ENCODE measurements around the gene SLFN14. TPM values are rescaled to one million over a fixed set of nuclear protein-coding genes. Genes with fewer than 3 reads are reported as not detected.

The SLFN14 gene
- total RNA-seq, 2 donors from 2014 or later, result not detected

GRCh38 chr17:35548208-35548810 is 12.3 kb downstream of the SLFN14 start:
- Histone ChIP-seq H3K4me3 (no peak overlapping the region), H3K9me3 (no peaks in the 10 kb centered on the region), H3K27me3 (no peaks in the 10 kb centered on the region), H3K4me1 (no peaks in the 10 kb centered on the region), H3K9ac (ENCODE audit: low read depth in 2 of 2, low read length in 2 of 2) (no peak overlapping the region), H3K36me3 (no peaks in the 10 kb centered on the region), H3K27ac (no peak overlapping the region)
- DNase-seq, result no peak
- intact Hi-C loops (cut with DNase I), result no loop called here
- TF ChIP-seq, protein P1, sequence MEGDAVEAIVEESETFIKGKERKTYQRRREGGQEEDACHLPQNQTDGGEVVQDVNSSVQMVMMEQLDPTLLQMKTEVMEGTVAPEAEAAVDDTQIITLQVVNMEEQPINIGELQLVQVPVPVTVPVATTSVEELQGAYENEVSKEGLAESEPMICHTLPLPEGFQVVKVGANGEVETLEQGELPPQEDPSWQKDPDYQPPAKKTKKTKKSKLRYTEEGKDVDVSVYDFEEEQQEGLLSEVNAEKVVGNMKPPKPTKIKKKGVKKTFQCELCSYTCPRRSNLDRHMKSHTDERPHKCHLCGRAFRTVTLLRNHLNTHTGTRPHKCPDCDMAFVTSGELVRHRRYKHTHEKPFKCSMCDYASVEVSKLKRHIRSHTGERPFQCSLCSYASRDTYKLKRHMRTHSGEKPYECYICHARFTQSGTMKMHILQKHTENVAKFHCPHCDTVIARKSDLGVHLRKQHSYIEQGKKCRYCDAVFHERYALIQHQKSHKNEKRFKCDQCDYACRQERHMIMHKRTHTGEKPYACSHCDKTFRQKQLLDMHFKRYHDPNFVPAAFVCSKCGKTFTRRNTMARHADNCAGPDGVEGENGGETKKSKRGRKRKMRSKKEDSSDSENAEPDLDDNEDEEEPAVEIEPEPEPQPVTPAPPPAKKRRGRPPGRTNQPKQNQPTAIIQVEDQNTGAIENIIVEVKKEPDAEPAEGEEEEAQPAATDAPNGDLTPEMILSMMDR (IDR thresholded peaks at IDR 0.05), result no peak

- no peak for DNase-seq
- H3K4me1 ChIP-seq, result no peaks in the 10 kb centered on the region
- no peaks in the 10 kb centered on the region for H3K27me3 ChIP-seq
- H3K4me3 ChIP-seq, result no peak overlapping the region
- intact Hi-C loops (cut with DNase I), result no loop called here
- H3K36me3 ChIP-seq, result no peaks in the 10 kb centered on the region
- TF ChIP-seq, protein P1 (IDR thresholded peaks at IDR 0.05), result no peak
- no peak overlapping the region for H3K9ac ChIP-seq (ENCODE audit: low read depth in 2 of 2, low read length in 2 of 2)
- H3K27ac ChIP-seq, result no peak overlapping the region
- no peaks in the 10 kb centered on the region for H3K9me3 ChIP-seq
Measured at GRCh38 chr17:35546487-35546886, 14.1 kb downstream of the SLFN14 start.

GRCh38 chr17:35545150-35545549 is 15.5 kb downstream of the SLFN14 start:
- Histone ChIP-seq H3K36me3 (no peaks in the 10 kb centered on the region), H3K9ac (ENCODE audit: low read depth in 2 of 2, low read length in 2 of 2) (no peak overlapping the region), H3K27ac (no peak overlapping the region), H3K4me1 (no peaks in the 10 kb centered on the region), H3K27me3 (no peaks in the 10 kb centered on the region), H3K9me3 (no peaks in the 10 kb centered on the region), H3K4me3 (no peak overlapping the region)
- DNase-seq, result no peak
- intact Hi-C loops (cut with DNase I), result no loop called here
- TF ChIP-seq, protein P1 (IDR thresholded peaks at IDR 0.05), result no peak

DNA sequence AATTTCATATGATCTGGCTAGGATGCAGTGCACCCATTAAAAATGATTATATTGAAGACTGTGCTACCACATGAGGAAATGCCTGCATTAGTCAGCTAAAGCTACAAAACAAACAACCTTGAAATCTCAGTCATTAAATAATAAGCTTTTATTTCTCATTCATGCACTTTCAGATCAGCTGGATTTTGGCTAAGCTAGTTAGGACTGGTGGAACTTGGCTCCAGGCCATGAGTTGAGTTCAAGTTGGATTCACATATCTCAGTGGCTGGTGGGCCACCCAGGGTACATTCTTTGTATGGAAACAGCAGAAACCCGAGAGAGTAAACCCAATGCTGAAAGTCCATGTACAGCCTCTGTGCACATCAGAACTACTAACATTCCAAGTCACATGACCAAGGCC is 16.8 kb downstream of the SLFN14 start:
- Histone ChIP-seq H3K9me3 (no peaks in the 10 kb centered on the region), H3K4me3 (no peak overlapping the region), H3K4me1 (no peaks in the 10 kb centered on the region), H3K9ac (ENCODE audit: low read depth in 2 of 2, low read length in 2 of 2) (no peak overlapping the region), H3K27ac (no peak overlapping the region), H3K36me3 (no peaks in the 10 kb centered on the region), H3K27me3 (no peaks in the 10 kb centered on the region)
- intact Hi-C loops (cut with DNase I), result no loop called here
- TF ChIP-seq, protein P1 (IDR thresholded peaks at IDR 0.05), result no peak
- DNase-seq, result no peak

DNA sequence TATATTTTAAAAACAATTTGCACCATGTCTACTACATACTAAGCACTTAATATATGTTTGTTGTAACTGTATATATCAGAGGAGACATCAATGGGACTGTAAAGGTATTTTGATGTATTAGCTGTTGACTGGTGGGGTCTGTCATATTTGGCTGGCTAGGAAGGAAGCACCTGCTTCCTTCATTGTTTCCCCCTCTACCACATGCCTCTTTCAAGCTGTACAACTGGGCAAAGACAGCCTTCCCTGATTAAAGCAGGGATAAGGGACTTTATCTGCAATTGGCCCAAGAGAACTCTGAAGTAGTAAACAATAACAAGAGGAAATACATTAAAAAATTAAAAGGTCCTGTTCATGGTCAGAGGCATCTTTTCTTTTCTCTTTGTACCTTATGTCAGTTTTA is 17.6 kb downstream of the SLFN14 start:
- no peaks in the 10 kb centered on the region for H3K4me1 ChIP-seq
- H3K27ac ChIP-seq, result no peak overlapping the region
- TF ChIP-seq, protein P1 (IDR thresholded peaks at IDR 0.05), result no peak
- no peak overlapping the region for H3K9ac ChIP-seq (ENCODE audit: low read depth in 2 of 2, low read length in 2 of 2)
- no peaks in the 10 kb centered on the region for H3K9me3 ChIP-seq
- H3K27me3 ChIP-seq, result no peaks in the 10 kb centered on the region
- no peak overlapping the region for H3K4me3 ChIP-seq
- no peak for DNase-seq
- no peaks in the 10 kb centered on the region for H3K36me3 ChIP-seq
- intact Hi-C loops (cut with DNase I), result no loop called here
